ENCODE results near the gene PCDHA11. TPM values are rescaled to one million over a fixed set of nuclear protein-coding genes. Genes with fewer than 3 reads are reported as not detected.
"Not testable (repeated sequence)": the region's sequence is repeated elsewhere in the genome, so short reads cannot be mapped to it uniquely, and the experiment has no call there.

PCDHA11 gene
- total and polyA plus RNA-seq, 11 donors = 0.08 to 0.13 TPM; not detected in 9

GRCh38 chr5:140870221-140871201 is 1.8 kb downstream of the PCDHA11 start:
- peak in 1 of 5 donors; percentile 55 for DNase-seq
- intact Hi-C loops (cut with DNase I) = loop anchor here in 1 of 10 donors (10.0 kb wide), 1 partner anchor 174 kb away; no protein-coding TSS in a partner anchor

GRCh38 chr5:140875085-140876065 is 6.6 kb downstream of the PCDHA11 start, which contains the start of gene PCDHA12:
Gene PCDHA12, plus strand, starts transcription at chr5:140875308. Its CDS starts 165 bp downstream, at chr5:140875473.
- H3K27ac ChIP-seq = no peak within 1 kb of the TSS
- H3K27me3 ChIP-seq = peaks cover 0 to 90% (median 38%) of the 10 kb centered on the region in 9 donors
- 13 to 25% (median 17%) methylated on average over 33 to 47 of the region's 47 CpGs for WGBS, 4 donors
- H3K4me3 ChIP-seq = peak within 1 kb of the TSS in 1 of 12 donors; percentile 5
- H3K9me3 ChIP-seq = peaks cover 0 to 42% (median 16%) of the 10 kb centered on the region in 12 donors
- no peaks in the 10 kb centered on the region for H3K4me1 ChIP-seq
- DNase-seq = no peak
- ATAC-seq = no peak
- no peak for TF ChIP-seq CTCF (IDR thresholded peaks at IDR 0.05)
- no peak for TF ChIP-seq POLR2A (IDR thresholded peaks at IDR 0.05)
- intact Hi-C loops (cut with DNase I) = loop anchor here in 1 of 10 donors (10.0 kb wide), 1 partner anchor 169 kb away; no protein-coding TSS in a partner anchor
- no peaks in the 10 kb centered on the region for H3K36me3 ChIP-seq

More at GRCh38 chr5:140870221-140871201, 1.8 kb downstream of the PCDHA11 start:
- TF ChIP-seq POLR2A (IDR thresholded peaks at IDR 0.05) = no peak
- TF ChIP-seq CTCF (IDR thresholded peaks at IDR 0.05) = no peak
- Histone ChIP-seq H3K4me1 (no peaks in the 10 kb centered on the region), H3K4me3 (no peak overlapping the region), H3K36me3 (no peaks in the 10 kb centered on the region), H3K9me3 (peaks cover 0 to 38% (median 16%) of the 10 kb centered on the region in 12 donors), H3K27ac (no peak overlapping the region), H3K27me3 (peaks cover 0 to 84% (median 18%) of the 10 kb centered on the region in 9 donors)
- 35 to 53% (median 48%) methylated on average over 56 to 114 of the region's 114 CpGs for WGBS, 4 donors
- no peak for ATAC-seq

DNA sequence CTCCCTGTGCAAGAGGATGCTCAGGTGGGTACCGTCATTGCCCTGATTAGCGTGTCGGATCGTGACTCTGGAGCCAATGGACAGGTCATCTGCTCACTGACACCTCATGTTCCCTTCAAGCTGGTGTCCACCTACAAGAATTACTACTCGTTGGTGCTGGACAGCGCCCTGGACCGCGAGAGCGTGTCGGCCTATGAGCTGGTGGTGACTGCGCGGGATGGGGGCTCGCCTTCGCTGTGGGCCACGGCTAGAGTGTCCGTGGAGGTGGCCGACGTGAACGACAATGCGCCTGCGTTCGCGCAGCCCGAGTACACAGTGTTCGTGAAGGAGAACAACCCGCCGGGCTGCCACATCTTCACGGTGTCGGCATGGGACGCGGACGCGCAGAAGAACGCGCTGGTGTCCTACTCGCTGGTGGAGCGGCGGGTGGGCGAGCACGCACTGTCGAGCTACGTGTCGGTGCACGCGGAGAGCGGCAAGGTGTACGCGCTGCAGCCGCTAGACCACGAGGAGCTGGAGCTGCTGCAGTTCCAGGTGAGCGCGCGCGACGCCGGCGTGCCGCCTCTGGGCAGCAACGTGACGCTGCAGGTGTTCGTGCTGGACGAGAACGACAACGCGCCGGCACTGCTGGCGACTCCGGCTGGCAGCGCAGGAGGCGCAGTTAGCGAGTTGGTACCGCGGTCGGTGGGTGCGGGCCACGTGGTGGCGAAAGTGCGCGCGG is 7.9 kb downstream of the PCDHA11 start:
- not testable (repeated sequence) for H3K36me3 ChIP-seq, H3K4me1 ChIP-seq, H3K27ac ChIP-seq, ATAC-seq, H3K4me3 ChIP-seq, DNase-seq
- intact Hi-C loops (cut with DNase I) = loop anchor here in 1 of 10 donors (10.0 kb wide), 1 partner anchor 168 kb away; no protein-coding TSS in a partner anchor
- peaks cover 0 to 41% (median 11%) of the 10 kb centered on the region in 12 donors for H3K9me3 ChIP-seq
- peaks cover 0 to 90% (median 30%) of the 10 kb centered on the region in 9 donors for H3K27me3 ChIP-seq
- 30 to 43% (median 41%) methylated on average over 56 to 80 of the region's 80 CpGs for WGBS, 4 donors

GRCh38 chr5:140877262-140877581 is 8.5 kb downstream of the PCDHA11 start:
- 34 to 44% (median 40%) methylated on average over 5 to 37 of the region's 37 CpGs for WGBS, 4 donors
- peaks cover 0 to 44% (median 11%) of the 10 kb centered on the region in 12 donors for H3K9me3 ChIP-seq
- intact Hi-C loops (cut with DNase I) = loop anchor here in 1 of 10 donors (10.0 kb wide), 1 partner anchor 168 kb away; no protein-coding TSS in a partner anchor

More at GRCh38 chr5:140877262-140877581, 8.5 kb downstream of the PCDHA11 start:
- H3K27ac ChIP-seq = no peak overlapping the region
- peaks cover 0 to 90% (median 30%) of the 10 kb centered on the region in 9 donors for H3K27me3 ChIP-seq
- no peaks in the 10 kb centered on the region for H3K36me3 ChIP-seq
- ATAC-seq (no peak), DNase-seq (no peak)
- TF ChIP-seq CTCF (IDR thresholded peaks at IDR 0.05) (no peak), POLR2A (IDR thresholded peaks at IDR 0.05) (no peak)
- no peaks in the 10 kb centered on the region for H3K4me1 ChIP-seq
- no peak overlapping the region for H3K4me3 ChIP-seq
